ENCODE measurements around the gene MAN2B2.
"Not testable (repeated sequence)": the region's sequence is repeated elsewhere in the genome, so short reads cannot be mapped to it uniquely, and the experiment has no call there.

GRCh38 chr4:6672541-6673190 lies 97.7 kb downstream of the MAN2B2 start:
- TF ChIP-seq, protein P1, sequence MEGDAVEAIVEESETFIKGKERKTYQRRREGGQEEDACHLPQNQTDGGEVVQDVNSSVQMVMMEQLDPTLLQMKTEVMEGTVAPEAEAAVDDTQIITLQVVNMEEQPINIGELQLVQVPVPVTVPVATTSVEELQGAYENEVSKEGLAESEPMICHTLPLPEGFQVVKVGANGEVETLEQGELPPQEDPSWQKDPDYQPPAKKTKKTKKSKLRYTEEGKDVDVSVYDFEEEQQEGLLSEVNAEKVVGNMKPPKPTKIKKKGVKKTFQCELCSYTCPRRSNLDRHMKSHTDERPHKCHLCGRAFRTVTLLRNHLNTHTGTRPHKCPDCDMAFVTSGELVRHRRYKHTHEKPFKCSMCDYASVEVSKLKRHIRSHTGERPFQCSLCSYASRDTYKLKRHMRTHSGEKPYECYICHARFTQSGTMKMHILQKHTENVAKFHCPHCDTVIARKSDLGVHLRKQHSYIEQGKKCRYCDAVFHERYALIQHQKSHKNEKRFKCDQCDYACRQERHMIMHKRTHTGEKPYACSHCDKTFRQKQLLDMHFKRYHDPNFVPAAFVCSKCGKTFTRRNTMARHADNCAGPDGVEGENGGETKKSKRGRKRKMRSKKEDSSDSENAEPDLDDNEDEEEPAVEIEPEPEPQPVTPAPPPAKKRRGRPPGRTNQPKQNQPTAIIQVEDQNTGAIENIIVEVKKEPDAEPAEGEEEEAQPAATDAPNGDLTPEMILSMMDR (IDR thresholded peaks at IDR 0.05), result not testable (repeated sequence)
- not testable (repeated sequence) for TF ChIP-seq POLR2A (IDR thresholded peaks at IDR 0.05)
